GM12891 (cell line): ENCODE results near the gene BEND4.

Experiments
- POLR2A ChIP-seq: IDR thresholded peaks from 2 replicates; pipeline ENCODE4 v1.6.1; 2011; ENCODE audit warnings: low read depth, low read length, control low read depth
- POLR2AphosphoS5 ChIP-seq: IDR thresholded peaks from 2 replicates; pipeline ENCODE4 v1.6.1; 2011; ENCODE audit warnings: low read depth, low read length, control low read depth

DNA sequence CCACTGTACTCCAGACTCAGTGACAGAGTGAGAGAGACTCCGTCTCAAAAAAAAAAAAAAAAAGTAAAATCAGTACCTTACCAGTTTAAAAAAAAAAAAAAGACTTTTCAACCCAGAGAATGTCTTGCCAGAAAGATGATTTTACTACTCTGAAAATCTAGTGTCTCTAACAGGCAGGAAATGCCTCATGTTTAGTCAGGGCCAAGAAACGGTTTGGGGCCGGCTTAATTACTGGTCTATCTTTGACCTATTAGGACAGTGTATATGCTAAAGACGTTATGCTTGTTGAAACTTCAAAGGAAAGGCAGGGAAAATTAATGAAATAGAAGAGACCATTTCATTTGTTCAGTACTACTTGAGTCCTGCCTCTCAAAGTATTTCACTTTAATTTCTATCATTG lies 9.9 kb downstream of the BEND4 start:
- TF ChIP-seq POLR2AphosphoS5: no peak
- TF ChIP-seq POLR2A: no peak
